Cardiac muscle cell (in vitro differentiated cells and primary cell): ENCODE measurements around the gene TCP11L1. TPM values are rescaled to one million over a fixed set of nuclear protein-coding genes. Genes with fewer than 3 reads are reported as not detected.

Experiments used
- DNase-seq, 2 donors: peaks; one replicate each; pipeline versions ENCODE4 v3.0.0 to v3.0.0-alpha.2; 2010 to 2017; ENCODE audit warnings: low read depth in 1 of 2, low spot score in 1 of 2
- H3K27ac ChIP-seq: fragments of 200-600 bp; sonication (generic); 2 replicates; pipeline ENCODE4 v1.5.1; 2016
- H3K27me3 ChIP-seq: fragments of 200-600 bp; sonication (generic); 2 replicates; pipeline ENCODE4 v1.6.0; 2016; ENCODE audit warnings: control low read depth
- H3K36me3 ChIP-seq: fragments of 200-600 bp; sonication (generic); 2 replicates; pipeline ENCODE4 v1.5.1; 2016; ENCODE audit warnings: control low read depth
- H3K4me1 ChIP-seq: fragments of 200-600 bp; sonication (generic); 2 replicates; pipeline ENCODE4 v1.8.1; 2017; ENCODE audit warnings: low read depth, mild to moderate bottlenecking, mixed run types
- H3K4me3 ChIP-seq: fragments of 200-600 bp; sonication (generic); 2 replicates; pipeline ENCODE4 v1.5.1; 2016; ENCODE audit warnings: mild to moderate bottlenecking
- H3K9me3 ChIP-seq: fragments of 200-600 bp; sonication (generic); 2 replicates; pipeline ENCODE4 v1.5.1; 2017; ENCODE audit warnings: low read depth, mild to moderate bottlenecking, control low read depth
- CTCF ChIP-seq: IDR thresholded peaks from 2 replicates; pipeline ENCODE4 v1.5.1; 2012; ENCODE audit warnings: low read depth, mild to moderate bottlenecking, low read length
- polyA plus RNA-seq: library from polyadenylated mRNA; unstranded; fragments of >200 nt; fragmentation: Nextera tagmentation; extraction: Ambion mirVana; gene quantifications from 2 replicates; pipeline ENCODE4 v1.2.1, GENCODE V29; 2016
- total RNA-seq: library from RNA; depleted of rRNA; stranded (reverse); fragments of >200 nt; gene quantifications from 2 replicates; pipeline ENCODE4 v1.2.3, GENCODE V29; 2016

TCP11L1 gene
- total and polyA plus RNA-seq, 2 experiments from 2014 or later: 7.4 to 29.5 TPM

GRCh38 chr11:33015621-33016551 is 23.5 kb upstream of the TCP11L1 start, which contains the start of gene DEPDC7:
Gene DEPDC7, plus strand, starts transcription at chr11:33015878. Its CDS starts 78 bp downstream, at chr11:33015956.
- H3K9me3 ChIP-seq: no peaks in the 10 kb centered on the region
- no peaks in the 10 kb centered on the region for H3K27me3 ChIP-seq
- H3K4me3 ChIP-seq: peak within 1 kb of the TSS; percentile 30
- H3K36me3 ChIP-seq: no peaks in the 10 kb centered on the region
- no peaks in the 10 kb centered on the region for H3K4me1 ChIP-seq
- no peak for TF ChIP-seq CTCF
- peak; percentile 87 to 94 for DNase-seq
- H3K27ac ChIP-seq: no peak within 1 kb of the TSS

GRCh38 chr11:33016654-33017053 is 22.7 kb upstream of the TCP11L1 start:
- Histone ChIP-seq H3K27ac (no peak overlapping the region), H3K4me1 (no peaks in the 10 kb centered on the region), H3K9me3 (no peaks in the 10 kb centered on the region)

GRCh38 chr11:33017478-33017877 is 21.9 kb upstream of the TCP11L1 start:
- H3K27ac ChIP-seq: no peak overlapping the region
- no peaks in the 10 kb centered on the region for H3K4me1 ChIP-seq
- H3K4me3 ChIP-seq: no peak overlapping the region
- DNase-seq: no peak
- H3K36me3 ChIP-seq: no peaks in the 10 kb centered on the region
- no peaks in the 10 kb centered on the region for H3K9me3 ChIP-seq
- TF ChIP-seq CTCF: no peak
- no peaks in the 10 kb centered on the region for H3K27me3 ChIP-seq

More at GRCh38 chr11:33016654-33017053, 22.7 kb upstream of the TCP11L1 start:
- DNase-seq: no peak
- Histone ChIP-seq H3K36me3 (no peaks in the 10 kb centered on the region), H3K4me3 (peak overlapping the region; percentile 30), H3K27me3 (no peaks in the 10 kb centered on the region)
- TF ChIP-seq CTCF: no peak

- Histone ChIP-seq H3K4me1 (no peaks in the 10 kb centered on the region), H3K27me3 (no peaks in the 10 kb centered on the region), H3K9me3 (no peaks in the 10 kb centered on the region), H3K4me3 (no peak overlapping the region), H3K27ac (no peak overlapping the region), H3K36me3 (no peaks in the 10 kb centered on the region)
- no peak for TF ChIP-seq CTCF
- no peak for DNase-seq
Measured at GRCh38 chr11:33017965-33018364, 21.4 kb upstream of the TCP11L1 start.

- DNase-seq: no peak
- no peak overlapping the region for H3K4me3 ChIP-seq
- no peaks in the 10 kb centered on the region for H3K4me1 ChIP-seq
- H3K27ac ChIP-seq: no peak overlapping the region
- no peak for TF ChIP-seq CTCF
- no peaks in the 10 kb centered on the region for H3K27me3 ChIP-seq
- no peaks in the 10 kb centered on the region for H3K36me3 ChIP-seq
- no peaks in the 10 kb centered on the region for H3K9me3 ChIP-seq
Measured at GRCh38 chr11:33018840-33019239, 20.5 kb upstream of the TCP11L1 start.
